GM12878 (cell line): ENCODE results near the gene DAZAP1.

Experiments used
- CHD2 ChIP-seq: IDR thresholded peaks from 2 replicates; pipeline ENCODE4 v1.6.1; 2011; ENCODE audit warnings: low read depth, low read length, improper control_type of control experiment, borderline replicate concordance
- EP300 ChIP-seq, 2 experiments: fragments of 150-350 bp in 1 of 2; IDR thresholded peaks; 2 replicates each; pipeline ENCODE4 v1.6.1; 2011 to 2012; ENCODE audit warnings: low read depth in 2 of 2, low read length in 2 of 2, borderline replicate concordance in 1 of 2, improper control_type of control experiment in 1 of 2, inconsistent platforms in 1 of 2; ENCODE audit not compliant: control insufficient read depth in 1 of 2
- NFIC ChIP-seq: IDR thresholded peaks from 2 replicates; pipeline ENCODE4 v1.6.1; 2012; ENCODE audit warnings: low read depth, mild to moderate bottlenecking, inconsistent platforms, low read length, moderate library complexity
- POLR2A ChIP-seq: IDR thresholded peaks from 2 replicates; pipeline ENCODE4 v1.6.1; 2011; ENCODE audit warnings: low read depth, mild to moderate bottlenecking, low read length
- SIN3A ChIP-seq: IDR thresholded peaks from 2 replicates; pipeline ENCODE4 v1.6.1; 2012; ENCODE audit warnings: low read depth, low read length, improper control_type of control experiment

- TF ChIP-seq EP300 (IDR thresholded peaks at IDR 0.05; ENCODE audit: borderline replicate concordance in 1 of 2, control insufficient read depth in 1 of 2, low read depth in 2 of 2, low read length in 2 of 2) (no peak), CHD2 (no peak), SIN3A (no peak), NFIC (no peak), POLR2A (peak; percentile 6; the same call in 1 of the 2 replicates)
Observed at GRCh38 chr19:1410136-1410786, 2.9 kb downstream of the DAZAP1 start.
